HPDE6-E6E7 (cell line): ENCODE measurements around the gene TMPRSS9.
A peak's percentile ranks its signal among the peaks of the same experiment; 100 is the strongest.

Source experiments
- DNase-seq: peaks from one replicate; pipeline ENCODE4 v3.0.0; 2011; ENCODE audit warnings: missing footprints; ENCODE audit errors: extremely low spot score

The TMPRSS9 gene

DNA sequence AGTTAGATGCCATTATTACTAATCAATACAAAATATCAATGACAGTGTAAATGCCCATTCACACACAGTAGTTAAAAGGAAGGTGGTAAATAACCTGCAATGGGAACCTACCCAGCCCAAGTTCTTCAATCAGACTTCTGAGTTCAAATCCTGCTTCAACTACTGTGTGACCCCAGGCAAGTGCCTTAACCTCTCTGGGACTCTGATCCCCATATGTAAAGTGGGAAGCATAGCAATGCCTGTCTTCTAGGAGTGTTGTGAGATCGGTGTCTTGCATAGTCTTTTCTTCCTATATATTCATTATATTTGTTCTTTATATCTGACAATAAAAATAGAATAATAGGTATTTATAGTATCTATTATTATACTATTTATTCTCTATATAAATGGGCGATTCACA, 60.4 kb downstream of the TMPRSS9 start:
- DNase-seq: no peak

DNA sequence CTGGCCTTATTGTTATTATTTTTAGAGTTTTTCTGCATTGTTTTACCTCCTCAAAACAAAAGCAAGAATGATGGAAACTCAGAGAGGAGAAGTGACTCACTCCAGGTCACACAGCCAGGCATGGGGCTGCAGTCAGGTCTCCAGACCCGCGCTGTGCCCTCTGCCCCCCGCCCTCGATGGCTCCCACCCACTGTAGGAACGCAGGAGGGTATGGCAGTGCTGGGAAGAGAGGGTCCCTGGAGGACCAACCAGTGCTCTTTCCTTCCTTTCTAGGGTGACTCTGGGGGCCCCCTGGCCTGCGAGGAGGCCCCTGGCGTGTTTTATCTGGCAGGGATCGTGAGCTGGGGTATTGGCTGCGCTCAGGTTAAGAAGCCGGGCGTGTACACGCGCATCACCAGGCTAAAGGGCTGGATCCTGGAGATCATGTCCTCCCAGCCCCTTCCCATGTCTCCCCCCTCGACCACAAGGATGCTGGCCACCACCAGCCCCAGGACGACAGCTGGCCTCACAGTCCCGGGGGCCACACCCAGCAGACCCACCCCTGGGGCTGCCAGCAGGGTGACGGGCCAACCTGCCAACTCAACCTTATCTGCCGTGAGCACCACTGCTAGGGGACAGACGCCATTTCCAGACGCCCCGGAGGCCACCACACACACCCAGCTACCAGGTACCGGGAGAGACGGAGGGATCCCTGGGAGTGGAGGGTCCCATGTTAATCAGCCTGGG, 61.7 kb downstream of the TMPRSS9 start:
- no peak for DNase-seq

DNA sequence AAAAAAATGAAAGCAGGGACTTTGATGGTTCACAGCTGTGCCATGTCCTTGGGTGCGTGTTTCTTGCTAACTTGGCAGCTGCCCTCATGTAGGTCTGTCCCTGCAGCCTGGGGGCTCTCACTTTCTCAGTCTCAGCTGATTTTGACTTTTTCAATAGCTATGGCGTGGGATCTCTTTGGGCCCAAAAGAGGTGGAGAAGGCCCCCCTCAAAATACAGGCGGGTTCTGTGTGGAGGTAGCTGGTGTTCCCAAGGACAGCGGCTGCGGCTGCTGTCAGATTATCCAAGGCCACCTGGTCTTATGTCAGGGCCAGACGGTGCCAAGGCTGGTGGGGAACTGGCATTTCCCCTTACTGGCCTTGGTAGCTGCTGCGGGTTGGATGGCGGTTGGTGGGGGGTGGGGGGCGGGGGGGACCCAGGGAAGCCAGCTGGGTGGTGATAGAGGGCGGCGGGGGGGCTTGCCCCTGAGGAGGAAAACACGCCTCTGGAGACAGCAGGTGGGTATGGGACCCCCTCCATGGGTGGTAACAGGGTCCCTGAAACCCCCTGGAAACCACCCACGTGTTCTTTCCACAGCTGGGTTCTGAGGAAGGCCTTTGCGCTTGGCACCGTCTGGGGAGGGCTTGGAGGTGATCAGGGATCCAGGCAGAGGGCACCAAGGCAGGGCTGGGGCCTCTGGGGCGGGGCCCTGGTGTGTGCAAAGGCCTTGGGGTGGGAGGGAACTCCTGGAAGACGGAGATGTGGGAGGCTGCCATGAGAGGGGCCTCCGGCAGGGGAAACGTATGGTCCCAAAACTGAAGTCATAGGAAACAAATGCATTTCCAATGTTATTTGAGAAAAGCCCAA, 63.2 kb downstream of the TMPRSS9 start:
- DNase-seq: no peak

DNA sequence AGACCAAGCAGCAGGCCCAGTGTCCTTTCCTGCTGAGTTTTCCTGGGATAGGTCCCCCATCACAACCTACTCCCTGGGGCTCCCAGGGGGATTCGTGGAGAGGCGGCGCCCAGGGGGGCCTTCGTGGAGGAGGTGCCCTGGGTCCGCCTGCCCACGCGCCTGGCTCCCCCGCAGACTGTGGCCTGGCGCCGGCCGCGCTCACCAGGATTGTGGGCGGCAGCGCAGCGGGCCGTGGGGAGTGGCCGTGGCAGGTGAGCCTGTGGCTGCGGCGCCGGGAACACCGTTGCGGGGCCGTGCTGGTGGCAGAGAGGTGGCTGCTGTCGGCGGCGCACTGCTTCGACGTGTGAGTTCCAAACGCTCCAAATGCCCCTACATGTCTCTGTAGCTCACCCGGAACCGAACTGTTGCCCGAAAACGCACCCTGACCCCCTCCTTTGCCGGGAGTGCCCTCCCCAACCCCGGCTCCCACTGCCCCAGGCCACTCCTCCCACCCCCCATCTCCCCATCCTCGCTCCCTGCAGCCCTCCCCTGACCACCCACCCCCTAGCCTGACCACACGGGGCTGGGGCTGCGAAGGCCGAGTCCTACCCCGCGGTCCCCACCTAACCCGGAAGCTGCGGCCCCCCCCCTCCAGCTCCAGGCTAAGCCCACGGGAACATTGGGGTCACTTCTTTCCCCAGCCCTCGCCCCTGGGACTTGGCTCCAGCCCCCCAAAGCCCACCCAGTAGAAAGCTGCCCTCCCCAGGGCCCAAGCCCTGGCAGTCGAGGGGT, 64.0 kb downstream of the TMPRSS9 start:
- DNase-seq: no peak

DNA sequence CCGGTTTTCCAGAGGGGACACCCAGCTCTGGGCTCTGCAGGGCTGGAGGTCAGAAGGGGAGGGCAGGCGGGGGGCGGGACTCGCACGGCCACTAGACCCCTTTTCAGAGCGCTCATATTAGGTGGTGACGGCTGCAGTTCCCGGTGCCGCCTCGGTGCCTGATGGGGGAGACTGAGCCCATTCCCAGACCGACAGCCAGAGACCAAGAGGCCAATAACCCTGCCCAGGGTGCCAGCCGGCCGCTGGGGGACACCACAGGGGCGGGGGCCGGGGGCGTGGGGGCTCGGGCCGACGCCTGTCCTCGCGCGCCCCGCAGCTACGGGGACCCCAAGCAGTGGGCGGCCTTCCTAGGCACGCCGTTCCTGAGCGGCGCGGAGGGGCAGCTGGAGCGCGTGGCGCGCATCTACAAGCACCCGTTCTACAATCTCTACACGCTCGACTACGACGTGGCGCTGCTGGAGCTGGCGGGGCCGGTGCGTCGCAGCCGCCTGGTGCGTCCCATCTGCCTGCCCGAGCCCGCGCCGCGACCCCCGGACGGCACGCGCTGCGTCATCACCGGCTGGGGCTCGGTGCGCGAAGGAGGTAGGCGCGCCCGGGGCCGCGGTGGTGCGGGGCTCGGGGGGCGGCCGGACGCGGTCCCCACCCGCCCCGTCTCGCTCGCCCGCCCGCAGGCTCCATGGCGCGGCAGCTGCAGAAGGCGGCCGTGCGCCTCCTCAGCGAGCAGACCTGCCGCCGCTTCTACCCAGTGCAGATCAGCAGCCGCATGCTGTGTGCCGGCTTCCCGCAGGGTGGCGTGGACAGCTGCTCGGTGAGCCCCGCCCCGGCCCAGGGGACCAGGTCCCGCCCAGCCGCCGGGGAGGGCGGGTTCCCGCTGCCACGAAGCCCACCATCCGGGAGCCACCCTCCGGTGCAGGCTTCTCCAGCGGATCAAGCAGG, 64.9 kb downstream of the TMPRSS9 start:
- DNase-seq: no peak

DNA sequence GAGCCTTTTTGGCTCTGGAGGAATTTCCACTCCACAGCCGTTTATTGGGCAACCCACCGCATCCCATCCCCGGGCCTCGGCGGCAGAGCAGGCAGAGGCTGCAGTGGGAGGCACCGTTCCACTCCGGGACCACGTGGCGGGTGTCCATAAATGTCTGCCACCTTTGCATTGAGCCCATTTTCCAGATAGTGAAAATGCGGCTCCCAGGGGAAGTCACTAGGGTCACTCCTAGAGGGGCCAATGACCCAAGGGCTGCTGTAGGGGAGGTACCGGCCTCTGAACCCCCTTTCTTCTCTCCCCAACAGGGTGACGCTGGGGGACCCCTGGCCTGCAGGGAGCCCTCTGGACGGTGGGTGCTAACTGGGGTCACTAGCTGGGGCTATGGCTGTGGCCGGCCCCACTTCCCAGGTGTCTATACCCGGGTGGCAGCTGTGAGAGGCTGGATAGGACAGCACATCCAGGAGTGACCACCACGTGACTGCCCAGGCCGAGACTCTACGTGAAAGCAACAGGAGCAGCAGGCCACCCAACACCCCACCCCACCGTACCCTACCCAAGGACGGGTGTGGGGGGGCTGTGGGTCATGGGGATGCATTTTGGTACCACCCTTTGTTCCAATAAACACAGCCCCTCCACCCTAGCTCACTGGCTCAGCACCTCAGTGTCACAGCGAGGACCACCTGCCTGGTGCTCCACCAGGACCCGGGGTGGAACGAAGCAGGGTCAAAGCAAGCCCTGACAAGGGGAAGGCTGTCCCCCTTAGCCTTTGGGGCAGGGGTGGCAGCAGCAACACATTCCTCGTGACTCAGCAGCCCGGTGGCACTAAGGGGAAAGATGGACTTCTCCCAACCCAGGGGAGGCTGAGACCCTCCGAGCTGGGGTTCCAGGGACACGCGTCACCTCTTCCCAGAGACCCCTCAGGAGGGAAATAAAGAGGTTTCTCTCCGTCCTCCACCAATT, 65.8 kb downstream of the TMPRSS9 start:
- no peak for DNase-seq

DNA sequence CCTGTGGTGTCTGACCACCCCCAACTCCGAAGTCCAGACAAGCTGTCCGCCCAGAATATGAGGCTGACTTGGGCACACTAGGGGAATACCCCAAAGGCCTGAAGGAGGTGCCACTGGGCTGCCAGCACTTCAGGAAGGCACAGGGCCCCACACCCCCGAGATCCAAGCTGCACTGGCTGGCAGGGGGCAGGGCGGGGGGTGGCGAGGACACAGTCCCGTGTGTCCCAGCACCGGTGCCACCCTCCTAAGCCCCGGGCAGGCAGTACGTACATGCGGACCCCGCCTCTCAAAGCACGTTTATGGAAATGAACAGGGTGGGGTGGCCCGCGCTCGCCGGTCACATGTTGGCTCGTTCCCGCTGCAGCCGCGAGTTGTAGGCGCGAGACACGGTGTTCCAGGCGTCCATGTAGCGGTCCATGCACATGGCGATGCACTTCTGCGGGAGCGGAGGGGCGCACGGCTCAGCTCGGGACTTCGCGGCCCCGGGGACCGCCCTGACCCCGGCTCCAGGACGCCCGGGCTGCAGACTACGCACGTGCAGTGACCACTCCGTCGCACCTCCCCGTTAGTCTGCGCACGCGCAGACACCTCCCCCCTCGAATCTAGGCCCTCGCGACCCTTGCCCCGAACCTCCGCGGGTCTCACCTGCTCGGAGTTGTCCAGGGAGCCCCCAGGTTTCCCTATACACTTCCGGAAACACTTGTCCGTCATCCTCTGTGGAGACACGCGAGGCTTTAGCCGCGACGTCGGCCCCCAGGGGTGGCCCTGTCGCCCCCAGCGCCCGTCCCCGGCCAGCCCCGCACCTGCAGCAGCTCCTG, 66.8 kb downstream of the TMPRSS9 start:
- peak; percentile 62 for DNase-seq

DNA sequence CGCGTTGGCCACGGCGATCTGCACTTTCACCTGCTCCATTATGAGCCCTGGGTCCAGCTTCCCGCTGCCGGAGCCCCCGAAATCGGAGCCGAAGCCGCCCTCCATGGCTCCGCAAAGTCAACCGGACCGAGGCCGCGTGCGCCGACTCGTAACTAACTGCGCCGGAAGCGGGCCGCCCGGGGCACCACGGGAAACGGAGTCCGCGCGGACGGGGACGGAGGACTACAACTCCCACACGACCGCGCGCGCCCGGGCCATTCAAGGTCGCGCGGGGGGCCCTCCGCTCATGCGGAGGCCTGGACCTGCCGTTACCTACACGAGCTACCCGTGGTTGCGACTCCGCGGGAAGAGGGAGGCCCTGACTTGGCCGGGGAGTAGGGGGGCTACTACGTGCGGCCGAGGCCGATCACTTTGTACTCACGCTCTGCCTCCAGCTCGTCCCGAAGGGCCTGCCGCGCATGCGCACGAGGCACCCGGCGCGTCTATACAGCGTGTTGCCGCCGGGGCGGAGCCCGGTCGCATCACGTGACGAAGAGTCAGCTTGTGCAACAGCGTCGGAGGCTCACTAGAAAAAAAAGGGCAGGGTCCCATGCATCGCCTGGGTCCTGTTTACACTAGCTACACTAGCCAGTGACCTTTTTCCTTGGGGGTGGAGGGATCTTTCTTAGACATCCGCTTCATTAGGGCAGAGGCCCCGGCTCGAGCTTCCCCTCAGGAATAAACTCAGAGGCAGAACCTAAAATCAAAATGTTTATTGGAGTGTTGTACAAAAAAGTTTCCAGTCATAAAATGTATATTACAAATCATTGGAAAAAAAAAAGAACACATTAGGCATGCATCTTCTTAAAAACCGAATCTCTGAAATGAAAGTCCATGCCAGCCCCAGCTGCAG, 67.6 kb downstream of the TMPRSS9 start, which contains the start of gene TIMM13:
Gene TIMM13 (minus strand): TSS at position 158 of the 892 bp plus-strand sequence. CDS start 53 bp downstream, at position 105.
- peak; percentile 91 for DNase-seq

DNA sequence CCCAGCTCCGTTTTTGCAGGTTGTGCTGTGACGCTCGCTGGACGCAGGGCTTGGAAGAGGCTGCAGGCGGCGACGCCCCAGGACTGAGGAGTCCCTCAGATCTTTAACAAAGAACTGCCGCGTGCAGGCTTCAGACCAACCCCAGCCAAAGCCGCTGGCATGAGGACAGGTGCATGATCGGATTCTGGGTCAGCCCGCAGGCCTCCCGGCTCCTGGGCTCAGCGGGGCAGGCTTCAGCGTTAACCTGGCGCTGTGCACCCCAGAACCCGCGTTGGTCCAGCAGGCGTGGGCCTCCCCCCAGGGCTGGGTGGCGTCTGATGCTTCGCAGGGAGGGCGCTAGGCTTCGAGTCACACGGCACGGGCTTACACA, 68.2 kb downstream of the TMPRSS9 start:
- peak; percentile 7 for DNase-seq

DNA sequence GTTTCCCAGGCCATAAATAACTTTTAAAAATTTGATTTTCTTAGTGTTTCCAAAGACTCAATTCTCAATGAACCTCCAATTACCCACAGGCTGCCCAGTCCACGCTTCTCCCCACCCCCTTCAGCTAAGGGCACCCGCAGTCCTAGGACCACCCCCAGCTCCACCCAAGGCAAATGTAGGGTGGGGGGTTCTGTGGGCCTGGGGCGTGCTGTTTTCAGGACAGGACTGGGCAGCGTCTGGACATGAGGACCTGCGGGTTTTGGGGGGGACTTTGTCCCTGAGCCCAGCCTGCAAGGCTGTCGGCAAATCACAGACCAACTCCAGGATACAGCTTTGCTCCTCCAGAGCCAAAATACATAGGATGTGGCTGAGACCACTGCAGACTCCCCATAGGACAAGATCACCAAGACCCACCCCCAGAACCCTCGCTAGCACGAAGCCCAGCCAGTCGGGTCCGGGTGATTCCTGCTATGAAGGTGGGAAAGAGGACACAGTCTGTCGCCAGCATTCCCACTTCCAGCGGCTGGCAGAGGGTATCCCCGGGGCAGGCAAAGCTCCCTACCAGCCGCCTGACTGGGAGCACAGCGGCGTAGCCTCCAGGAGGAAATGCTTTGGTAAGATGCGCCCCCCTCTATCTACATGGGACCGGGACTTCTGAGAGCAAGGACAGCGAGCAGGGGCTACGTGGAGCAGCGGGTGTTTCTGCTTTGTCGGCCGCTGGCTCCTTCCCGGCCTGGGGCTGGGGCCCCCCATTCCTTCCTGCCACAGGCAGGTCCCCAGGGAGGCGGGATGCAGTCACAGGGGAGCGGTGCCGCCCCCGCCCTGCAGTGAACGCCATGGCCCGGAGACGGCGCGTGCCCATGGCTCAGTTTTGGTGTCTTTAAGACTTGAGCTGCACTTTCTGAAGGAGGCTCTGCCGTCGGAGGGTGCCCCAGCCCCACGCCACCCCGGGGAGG, 69.0 kb downstream of the TMPRSS9 start:
- no peak for DNase-seq

DNA sequence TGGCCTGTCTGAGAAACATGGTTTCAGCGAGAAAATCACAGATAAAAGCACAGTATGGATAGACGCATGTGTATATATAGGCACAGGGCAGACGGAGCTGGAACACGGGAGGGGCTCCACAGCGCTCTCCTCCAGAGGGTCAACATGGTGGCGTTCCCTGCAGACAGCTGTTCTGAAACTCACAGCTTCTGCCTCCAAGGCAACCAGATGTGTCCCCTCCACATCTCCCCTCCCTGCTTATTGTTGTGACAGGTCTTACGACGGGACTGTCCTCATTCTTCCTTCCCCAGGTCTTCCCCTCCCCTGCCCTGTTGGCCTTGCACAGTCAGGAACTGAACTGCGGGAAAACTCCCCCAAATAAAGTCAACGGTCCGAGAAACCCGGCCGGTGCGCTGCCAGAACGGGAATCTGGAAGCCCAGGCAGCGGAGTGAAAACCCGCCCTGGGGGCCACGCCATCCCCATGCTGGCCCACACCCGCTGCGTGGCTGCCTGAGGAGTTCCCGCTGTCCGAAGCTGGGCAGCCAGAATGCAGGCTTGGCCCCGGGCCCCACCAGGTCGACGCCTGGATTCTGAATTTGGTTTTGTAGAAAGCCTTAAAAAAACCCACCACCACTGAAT, 70.0 kb downstream of the TMPRSS9 start:
- no peak for DNase-seq

DNA sequence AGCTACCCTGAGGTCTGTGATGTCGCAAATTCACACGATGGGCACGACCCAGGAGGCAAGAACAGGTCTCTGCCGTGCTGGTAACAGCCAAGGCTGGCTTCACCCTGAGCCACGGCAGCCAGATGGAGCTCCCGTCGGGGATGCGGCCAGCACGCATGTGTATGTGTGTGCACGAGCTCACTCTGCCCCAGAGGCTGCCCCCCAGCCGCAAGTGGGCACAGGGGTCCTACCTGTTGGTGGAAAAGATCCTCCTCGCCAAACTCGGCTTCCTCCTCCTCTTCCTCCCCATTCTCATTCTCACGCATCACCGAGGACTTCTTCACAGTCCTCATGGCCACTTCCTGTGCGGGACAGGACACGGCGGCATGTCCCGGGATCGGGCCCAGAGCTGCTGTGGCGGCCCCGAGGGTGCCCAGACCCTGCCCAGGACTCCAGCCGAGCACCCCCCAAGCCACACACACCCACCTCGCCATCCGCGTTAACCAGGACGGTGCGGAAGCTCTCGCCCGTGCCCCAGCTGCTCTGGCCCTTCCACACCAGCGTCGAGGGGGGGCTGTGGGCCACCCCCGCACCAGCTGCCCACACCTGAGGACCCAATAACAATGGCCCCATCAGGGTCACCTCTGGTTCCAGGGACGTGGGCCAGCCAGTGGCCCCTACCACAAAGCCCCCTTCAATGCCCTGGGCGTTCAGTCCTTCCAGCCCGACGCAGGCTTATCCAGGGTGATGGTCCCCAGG, 71.4 kb downstream of the TMPRSS9 start:
- DNase-seq: no peak

DNA sequence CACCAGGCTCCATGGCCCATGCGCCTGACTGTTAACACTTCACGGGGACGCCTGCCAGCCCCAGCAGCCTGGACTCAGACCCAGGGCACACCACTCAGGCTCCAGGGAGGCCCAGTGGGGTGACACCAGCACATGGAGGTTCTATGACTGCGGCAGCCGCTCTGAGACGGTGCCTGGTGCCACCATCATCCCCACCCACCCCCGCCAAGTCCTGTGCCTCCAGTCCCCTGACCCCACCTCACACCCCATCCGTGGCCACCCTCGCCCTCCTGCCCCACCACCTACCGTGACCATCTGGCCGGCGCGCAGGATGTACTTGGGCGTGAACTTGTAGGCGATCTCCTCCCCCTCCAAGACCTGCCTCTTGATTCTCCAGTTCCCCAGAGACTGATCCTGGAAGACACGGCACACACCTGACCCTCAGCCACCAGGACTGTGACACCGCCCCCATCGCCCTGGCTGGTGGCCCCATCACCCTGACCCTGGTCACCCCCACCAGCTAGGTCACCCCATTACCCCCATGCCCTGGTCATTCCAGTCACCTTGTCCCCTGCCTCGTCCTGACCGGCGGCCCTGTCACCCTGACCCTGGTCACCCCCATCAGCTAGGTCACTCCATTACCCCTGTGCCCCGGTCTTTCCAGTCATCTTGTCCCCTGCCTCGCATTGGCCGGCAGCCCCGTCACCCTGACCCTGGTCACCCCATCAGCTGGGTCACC, 72.2 kb downstream of the TMPRSS9 start:
- DNase-seq: no peak

DNA sequence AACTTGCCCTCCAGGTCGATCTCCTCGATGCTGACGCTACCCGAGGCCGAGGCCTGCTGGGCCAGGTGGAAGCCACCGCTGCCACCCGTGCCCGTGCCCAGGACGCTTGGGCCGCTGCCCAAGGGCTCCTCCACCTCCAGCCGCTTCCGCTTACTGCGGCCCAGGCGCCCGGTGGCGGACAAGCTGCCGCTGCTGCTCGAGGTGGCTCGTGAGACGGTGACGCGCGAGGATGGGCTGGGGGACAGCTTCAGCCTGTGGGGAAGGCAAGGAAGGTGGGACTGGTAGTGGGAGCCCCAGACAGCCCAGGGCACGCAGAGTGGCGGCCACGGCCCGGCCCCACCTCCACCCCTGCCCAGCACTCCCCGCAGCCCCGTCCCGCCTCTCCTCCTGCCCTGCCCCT, 73.8 kb downstream of the TMPRSS9 start:
- no peak for DNase-seq

DNA sequence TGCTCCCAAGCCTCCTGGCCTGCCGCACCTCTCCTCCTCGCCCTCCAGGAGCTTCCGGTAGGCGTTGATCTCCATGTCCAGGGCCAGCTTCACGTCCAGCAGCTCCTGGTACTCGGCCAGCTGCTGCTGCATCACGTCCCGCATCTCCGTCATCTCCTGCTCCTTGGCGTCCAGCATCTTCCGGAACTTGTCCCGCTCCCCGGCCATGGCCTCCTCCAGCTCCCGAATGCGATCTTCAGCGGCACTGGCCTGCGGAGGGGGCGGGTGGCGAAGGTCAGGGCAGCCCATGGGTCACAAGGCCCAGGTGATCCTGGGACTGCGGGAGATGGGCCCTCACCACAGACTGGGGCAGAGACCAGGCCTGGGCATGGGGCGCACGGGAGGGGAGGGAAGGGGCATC, 74.2 kb downstream of the TMPRSS9 start:
- DNase-seq: no peak
